Forelimb muscle (tissue), 1 donor: Measurements from ENCODE around the gene MTUS2. TPM values are rescaled to one million over a fixed set of nuclear protein-coding genes. Genes with fewer than 3 reads are reported as not detected.
A peak's percentile ranks its signal among the peaks of the same experiment; 100 is the strongest.
"Not testable (repeated sequence)": the region's sequence is repeated elsewhere in the genome, so short reads cannot be mapped to it uniquely, and the experiment has no call there.

Experiments
- DNase-seq: peaks from one replicate; pipeline ENCODE4 v3.0.0-alpha.2; 2013; ENCODE audit warnings: low read depth
- polyA plus RNA-seq: library from polyadenylated mRNA; unstranded; fragments of 120-200 nt; gene quantifications from one replicate; pipeline ENCODE4 v1.2.1, GENCODE V29; 2013; ENCODE audit not compliant: insufficient read length

MTUS2 gene
- polyA plus RNA-seq, 1 donor, result 22.7 TPM

DNA sequence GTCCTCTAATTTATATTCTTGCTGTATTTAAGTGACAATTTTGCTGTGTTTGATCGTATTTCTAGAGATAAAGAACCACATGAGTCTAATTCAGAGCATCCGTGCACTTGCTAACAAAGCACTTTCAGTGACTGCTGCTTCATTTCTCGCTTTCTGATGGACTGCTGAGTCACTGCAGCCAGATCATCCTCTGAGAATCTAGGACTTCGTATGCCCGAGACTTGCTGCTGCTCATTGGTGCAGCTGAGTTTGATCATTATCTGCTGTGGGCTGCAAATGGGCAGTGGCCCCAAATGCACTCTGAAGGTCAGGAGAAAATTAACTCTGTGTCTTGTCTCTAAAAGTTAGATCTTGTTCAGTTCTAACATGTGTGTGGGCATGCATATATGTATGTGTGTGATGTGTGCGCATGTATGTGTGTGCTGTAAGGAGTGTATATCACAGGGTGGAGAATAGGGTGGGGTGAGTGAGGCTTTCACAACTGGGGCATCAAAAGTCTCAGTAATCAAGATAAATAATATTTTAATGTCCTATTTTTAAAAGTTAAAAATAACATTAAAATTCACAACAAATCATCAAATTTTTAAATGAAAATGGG is 342.6 kb downstream of the MTUS2 start:
- DNase-seq, result no peak

DNA sequence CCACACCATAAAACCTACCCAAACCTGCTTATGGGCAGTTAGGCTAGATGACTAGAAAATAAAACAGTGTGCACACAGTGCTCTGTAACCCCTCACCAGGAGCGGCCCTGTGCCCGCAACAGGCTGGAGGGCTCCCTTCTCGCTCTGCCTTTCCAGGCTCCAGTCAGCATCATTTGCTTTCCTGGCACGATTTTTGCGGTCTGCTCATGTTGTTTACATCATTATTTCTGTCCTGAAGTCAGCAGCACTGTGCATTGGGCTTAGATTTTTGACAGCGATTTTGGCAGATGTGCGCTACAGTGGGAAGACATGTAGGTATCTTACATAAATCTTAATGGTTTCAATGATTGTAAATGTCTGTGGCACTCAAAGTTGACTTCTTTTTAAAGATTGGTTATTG is 344.0 kb downstream of the MTUS2 start:
- DNase-seq, result no peak

DNA sequence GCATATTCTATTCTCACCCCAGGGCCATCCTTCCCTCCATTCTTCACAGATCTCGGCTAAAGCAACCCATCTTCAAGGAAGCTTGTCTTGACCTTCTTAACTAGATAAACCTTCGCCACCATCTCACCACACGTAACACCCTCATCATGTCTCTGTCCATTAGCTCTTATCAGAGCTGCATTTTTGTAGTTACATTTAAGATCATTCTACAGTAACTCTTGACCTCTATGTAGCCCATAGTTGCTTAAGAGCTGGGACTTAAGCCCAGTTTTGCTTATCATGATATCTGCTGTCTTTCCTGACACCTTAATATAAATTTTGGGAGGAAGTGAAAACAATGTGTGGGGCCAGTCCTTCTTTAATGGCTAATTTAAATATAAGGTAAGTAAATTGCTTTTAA is 345.1 kb downstream of the MTUS2 start:
- DNase-seq, result no peak

DNA sequence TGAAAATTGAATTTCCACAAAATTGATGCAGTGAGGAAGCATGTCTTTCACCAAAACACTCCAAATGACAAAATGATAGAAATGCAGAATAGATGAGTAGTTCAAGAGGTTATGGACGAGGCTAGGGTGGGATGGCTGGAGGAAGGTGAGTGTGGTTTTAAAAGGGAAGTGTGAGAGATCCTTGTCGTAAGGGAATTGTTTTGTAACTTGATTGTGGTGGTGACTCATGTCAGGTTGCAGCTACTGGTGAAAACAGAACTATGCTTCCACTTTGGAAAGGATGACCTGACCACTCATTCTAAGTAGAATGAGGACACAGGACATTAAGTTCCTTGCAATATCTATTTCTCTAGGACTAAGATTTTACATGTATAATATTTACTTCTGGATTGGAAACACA is 345.7 kb downstream of the MTUS2 start:
- DNase-seq, result no peak

DNA sequence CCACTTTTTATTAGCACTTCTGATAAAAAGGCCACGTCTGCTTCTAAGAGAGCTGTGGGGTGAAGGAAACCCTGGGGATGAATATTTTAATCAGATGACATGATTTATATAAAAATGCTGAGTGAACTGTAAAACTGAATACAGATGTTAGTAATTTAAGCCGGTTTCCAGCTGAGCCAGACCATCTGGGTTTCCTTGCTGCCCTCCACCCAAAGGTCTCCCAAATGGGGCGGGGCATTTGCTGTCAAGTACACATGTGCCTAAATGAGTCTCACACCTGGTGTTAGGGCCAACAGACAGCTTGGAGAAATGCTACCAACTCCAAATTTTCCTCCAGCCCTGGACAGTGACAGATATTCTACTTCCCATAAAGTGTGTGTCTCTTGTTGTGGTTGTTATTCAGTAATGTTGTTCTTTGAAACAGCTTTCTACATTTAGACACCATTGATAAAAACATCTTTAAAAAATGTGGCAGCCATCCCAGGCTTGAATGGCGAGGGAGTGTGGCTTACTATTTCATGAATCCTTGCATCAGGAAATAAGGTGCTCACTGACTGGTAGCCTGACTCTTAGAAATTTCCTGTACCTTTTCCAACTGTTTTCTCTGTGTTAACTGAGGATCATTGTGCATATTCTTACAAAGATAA is 350.4 kb downstream of the MTUS2 start:
- DNase-seq, result peak; percentile 16

DNA sequence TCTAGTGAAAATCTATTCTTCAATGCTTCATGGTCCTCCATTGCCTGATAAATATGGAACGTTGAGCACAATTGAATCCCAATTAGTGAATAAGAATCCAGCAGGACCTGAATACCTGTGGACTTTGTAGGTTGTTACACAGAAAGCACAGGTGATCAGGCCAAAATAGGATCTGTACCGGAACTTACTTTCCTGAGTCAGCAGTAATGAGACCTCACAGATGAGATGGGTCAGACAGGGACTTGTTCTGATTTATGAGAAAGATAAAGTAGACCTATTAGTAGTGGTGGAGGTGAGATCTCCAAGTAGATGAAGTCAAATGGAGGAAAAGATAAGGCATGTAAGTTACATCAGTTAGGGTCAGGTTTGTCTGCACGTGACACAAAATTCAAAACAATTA is 351.1 kb downstream of the MTUS2 start:
- no peak for DNase-seq

DNA sequence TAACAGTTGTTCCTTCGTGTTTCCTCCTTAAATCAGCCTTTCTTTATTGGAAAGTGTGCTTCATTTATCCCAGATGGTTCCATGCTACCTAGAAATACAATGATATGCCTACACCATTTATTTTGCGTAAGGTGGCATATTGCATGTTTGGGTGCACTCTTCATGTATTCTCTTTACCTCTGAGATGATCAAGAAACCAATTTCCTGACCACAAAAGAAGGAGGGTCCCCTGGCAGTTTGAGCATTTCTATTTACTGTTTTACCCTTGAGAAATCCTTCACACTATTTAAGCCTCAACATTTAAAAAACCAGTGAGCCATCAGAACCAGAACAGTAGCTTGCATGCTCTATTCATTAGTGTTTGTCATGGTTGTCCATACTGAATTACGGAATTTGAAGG is 354.0 kb downstream of the MTUS2 start:
- DNase-seq, result no peak

DNA sequence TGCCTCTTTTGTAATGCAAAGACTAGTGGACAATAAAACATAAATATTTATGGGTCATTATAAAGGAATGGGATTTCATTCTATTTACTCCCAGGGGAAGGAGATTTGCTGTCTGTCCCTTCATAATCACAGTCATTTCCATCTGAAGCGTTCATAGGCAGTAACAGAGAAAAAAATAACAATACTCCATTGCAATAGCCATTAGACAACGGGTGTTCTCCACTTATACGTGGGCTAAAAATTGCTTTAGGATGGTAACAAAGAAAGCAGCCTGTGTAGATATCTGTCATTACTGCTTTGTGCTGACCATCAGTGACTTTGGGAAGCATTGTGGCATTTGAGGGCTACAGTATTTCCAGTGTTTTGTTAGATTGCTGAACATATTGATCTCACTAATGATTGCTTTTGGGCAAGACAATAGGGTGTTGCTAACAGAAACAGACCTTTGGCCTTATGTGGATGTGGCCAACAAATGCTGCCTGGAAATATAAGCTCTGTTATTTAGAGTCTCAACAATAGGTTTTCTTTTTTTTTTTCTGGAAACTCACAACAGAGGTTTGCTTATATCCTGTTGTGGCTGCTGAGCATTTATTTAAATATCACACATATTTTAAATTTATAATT is 355.2 kb downstream of the MTUS2 start:
- no peak for DNase-seq

DNA sequence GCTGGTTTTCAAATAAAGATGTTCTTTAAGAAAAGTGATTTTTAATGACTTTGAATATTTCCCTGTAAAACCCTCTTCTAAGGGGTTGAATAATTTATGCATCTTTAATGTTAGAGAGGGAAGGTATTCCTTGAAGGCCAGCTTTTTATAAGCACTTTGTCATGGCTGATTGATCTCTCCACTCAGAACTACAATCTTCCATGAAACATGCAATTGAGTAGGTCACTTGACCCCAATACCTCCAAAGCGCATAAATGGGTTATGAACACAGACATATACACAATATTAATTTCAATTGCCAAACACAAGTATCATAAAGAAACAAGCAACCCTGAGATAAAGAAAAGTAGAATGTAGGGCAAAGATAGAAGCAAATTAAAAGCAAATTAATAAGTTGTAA is 359.9 kb downstream of the MTUS2 start:
- DNase-seq, result no peak

DNA sequence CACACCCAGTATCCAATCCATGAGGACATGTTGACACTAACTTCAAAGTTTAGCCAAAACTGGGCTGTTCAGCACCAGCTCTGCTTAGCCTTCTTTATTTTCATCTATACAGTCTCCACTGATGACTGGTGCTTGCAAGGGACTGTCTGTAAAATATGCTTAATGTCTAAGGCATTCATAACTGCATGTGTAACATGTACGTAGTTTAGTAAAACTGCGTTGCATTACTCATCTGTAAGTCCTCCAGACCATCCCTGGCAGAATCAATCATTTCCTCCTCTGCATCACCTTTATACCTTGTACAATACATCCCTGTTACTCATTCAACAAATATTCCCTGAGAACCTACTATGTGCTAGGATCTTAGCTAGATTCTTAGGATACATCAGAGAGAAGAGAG is 362.1 kb downstream of the MTUS2 start:
- DNase-seq, result no peak

DNA sequence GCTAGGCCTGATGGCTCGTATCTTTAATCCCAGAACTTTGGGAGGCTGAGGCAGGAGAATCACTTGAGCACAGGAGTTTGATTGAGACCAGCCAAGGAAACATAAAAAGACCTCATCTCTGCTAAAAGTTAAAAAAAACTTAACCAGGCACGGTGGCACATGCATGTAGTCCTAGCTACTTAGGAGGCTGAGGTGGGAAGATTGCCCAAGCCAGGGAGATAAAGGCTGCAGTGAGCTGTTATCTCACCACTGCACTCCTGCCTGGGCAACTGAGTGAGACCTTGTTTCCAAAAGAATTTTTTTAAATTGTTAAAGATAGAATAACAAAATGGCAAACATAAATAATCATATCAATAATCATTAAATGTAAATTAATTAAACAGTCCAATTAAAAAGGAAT is 365.8 kb downstream of the MTUS2 start:
- DNase-seq, result no peak

DNA sequence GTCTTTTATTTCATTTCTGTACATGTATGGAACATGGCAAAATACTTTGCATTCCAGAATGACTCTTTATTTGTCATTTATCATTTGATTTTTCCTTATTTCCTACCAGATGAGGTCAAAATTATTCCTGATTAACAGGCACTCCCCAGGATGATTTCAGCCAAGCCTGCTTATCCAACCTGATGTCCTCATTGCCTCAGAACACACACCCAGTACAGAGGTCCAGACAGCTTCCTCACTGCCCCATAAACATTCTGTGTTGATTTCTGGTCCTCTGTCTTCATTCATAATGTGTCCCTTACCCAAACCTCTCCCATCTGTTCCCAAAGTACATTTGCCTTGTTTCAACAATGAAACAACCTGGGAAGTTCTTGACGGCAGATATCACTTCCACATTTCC is 367.4 kb downstream of the MTUS2 start:
- no peak for DNase-seq

DNA sequence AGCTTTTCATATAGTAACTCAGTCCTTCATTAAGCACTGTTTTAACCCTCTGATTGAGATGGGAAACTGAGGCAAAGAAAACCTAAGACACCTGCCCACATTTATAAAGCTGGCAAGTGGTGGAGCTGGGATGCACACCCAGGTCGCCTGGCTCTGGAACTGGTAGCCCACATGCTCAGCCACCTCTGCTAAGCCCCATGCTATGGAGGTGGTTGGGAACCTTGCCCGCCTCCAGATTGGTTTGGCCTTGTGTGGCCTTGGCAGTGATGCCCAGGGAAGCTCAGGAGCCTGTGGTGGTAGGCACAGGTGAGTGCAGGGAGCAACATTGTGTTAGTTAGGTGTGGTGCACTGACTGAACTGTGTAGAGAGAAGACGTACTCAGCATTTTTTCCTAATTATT is 370.2 kb downstream of the MTUS2 start:
- DNase-seq, result no peak

DNA sequence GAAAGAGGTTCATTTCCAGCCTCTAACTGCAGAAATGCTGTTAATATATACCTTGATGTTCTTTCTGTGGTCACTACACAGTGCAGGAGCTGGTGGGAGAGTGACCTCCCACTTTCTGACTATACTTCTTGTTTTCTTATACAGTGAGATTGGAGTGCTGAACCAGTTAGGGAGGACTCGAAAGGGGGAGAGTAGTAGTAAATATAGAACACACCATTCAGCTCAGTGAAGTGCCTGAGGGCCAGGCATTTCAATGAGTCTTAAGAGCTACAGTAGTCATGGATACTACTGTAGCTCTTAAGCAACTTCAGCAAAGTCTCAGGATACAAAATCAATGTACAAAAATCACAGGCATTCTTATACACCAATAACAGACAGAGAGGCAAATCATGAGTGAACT is 372.9 kb downstream of the MTUS2 start:
- no peak for DNase-seq

DNA sequence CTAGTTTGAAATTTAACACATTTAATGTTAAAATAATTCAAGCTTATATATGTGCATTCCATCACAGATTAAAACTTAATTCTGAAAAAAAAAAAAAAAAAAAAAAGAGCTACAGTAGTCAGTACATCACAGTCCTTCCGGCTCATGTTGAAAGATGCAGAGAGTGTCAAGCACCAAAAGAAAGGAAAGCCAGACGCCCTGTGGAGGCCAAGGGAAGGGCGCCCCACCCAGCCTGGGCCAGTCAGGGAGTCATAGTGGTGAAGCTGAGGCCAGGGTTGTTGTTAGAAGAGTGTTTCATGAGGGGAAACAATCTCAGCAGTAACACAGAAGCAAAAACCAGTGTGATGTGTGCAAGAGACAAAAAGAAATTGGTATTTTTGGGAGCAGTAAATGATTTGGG is 375.3 kb downstream of the MTUS2 start:
- DNase-seq, result no peak

DNA sequence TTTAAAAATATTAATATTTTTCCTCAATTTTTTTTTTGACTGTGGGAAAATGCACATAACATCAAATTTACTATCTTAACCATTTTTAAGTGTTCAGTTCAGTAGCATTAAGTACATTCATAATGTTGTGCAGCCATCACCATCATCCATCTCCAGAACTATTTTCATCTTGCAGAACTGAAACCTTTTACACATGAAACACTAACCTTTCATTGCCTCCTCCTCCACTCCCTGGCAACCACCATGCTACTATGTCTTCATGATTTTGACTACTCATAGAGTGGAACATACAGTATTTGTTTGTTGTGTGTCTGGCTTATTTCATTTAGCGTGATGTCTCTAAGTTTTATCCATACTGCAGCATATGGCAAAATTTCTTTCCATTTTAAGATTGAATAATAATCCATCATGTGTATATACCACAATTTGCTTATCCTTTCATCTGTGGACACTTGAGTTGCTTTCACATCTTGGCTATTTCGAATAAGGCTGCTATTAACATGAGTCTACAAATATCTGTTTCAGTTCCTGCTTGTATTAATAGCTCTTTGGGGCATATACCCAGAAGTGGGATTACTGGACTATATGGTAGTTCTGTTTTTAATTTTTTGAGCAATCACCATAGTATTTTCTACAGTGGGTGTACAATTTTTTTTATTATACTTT is 376.4 kb downstream of the MTUS2 start:
- DNase-seq, result no peak

DNA sequence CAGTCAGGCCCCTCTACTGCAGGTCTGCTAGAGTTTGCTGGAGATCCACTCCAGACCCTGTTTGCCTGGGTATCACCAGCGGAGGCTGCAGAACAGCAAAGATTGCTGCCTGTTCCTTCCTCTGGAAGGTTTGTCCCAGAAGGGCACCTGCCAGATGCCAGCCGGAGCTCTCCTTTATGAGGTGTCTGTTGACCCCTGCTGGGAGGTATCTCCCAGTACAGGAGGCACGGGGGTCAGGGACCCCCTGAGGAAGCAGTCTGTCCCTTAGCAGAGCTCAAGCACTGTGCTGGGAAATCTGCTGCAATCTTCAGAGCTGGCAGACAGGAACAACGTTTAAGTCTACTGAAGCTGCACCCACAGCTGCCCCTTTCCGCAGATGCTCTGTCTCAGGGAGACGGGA is 382.6 kb downstream of the MTUS2 start:
- not testable (repeated sequence) for DNase-seq

DNA sequence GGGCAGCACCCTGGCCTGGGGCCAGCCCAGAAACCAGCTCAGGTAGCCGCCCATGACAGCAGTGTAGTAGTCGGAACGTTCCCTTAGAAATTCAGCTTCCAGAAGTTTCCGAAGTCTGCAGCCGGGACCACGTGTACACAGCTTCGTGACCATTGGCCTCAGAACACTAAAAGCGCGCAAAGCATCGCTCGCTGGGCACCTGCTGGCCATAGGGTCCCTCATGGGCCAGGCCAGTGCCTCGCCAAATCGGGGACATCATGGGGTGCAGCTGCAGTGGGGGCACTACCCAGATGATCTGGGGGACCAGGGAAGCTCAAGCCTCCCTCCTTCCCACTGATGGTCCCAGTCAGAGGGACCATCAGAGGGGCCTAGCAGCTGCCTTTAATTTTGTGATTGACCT is 384.5 kb downstream of the MTUS2 start:
- DNase-seq, result no peak

DNA sequence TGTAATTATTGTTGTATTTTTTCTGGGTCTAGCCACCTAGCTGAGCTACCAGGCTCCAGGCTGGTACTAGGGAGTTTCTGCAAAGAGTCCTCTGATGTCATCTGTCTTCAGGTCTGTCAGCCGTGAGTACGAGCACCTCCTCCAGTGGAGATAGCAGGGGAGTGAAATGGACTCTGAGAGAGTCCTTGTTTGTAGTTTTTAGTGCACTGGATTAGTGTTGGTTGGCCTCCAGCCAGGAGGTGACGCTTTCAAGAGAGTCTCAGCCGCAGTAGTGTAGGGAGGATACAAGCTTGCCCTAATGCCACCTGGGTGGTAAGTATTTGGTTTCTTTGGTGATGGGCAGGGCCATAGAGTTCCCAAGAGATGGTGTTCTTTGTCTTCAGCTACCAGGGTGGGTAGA is 390.5 kb downstream of the MTUS2 start:
- no peak for DNase-seq

DNA sequence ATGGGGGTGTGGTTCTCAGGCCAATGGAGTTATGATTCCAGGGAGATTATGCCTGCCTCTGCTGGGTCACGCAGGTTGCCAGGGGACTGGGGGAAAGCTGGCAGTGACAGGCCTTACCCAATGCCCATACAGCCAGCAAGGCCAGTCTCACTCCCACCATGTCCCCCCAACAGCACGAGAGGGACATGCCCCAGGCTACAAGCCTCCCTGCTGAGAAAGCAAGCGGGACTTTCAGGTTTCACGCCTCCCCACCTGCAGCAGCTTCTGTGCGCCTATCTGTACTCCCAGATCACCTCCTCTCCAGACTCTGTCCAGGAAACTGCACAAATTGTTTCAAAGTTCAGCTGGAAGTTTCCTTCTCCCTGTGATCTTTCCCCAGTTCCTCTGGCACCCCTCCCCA is 391.0 kb downstream of the MTUS2 start:
- DNase-seq, result not testable (repeated sequence)

DNA sequence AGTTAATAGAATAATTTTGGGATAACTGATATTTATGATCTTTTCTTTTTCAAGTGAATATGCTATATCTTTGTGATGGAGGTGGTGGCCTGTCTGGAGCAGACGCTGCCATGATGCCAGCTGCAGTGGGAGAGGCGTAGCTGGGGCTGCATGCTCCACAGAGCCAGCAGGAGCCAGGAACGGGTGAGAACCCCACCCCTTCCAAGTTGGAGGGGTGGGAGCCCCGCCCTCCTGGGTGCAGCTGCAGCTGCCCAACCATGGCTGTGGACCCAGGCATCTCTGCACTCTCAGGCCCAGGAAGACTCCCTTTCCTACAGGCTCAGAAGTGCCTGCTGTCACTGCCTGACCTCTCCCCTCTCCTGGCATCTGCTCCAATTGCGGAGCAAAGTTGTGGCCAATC is 402.3 kb downstream of the MTUS2 start:
- DNase-seq, result no peak

DNA sequence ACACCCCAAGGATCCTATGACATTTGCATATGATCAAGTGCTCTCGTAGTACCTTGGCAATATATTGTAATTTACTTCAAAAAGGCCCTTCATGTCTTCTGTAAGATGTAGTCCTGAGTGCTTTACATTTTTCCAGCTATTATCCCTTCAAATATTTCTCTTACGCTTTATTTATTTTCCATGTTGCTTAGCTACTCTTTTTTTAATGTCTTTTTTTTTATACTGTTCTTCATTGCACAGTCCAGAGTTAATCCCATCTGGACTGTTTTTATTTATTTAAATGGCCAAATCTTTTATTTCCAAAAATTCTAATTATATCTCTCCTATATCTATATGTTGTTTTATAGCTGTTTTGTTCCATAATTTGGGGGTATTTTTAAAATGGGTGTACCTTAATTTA is 404.1 kb downstream of the MTUS2 start:
- no peak for DNase-seq

DNA sequence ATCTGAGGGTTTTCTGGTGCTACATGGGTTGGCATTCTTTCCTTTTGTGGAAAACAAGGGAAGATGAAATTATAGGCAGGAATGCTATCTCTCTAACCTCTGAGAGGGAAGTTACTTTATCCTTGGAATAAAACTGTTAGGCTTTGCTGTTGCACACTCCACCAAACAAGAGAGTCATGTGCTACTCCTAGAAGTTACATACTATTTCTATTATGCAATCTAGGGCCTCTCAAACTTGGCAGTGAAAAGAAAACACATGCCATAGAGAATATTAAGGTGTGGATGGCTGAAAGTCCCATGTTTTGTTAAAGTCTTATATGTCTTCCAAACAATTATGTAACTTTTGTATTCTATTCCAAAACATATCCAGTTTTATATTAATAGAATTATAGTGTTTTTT is 407.4 kb downstream of the MTUS2 start:
- peak; percentile 55 for DNase-seq
